GM19397 (cell line): ENCODE measurements around the gene TNNC2.

ENCODE experiments used
- ATAC-seq: cut with Tn5 transposase; IDR thresholded peaks from one replicate; pipeline ENCODE4 v1.9.1; 2021; ENCODE audit warnings: mild to moderate bottlenecking, moderate library complexity; ENCODE audit not compliant: unreplicated experiment

Gene TNNC2

GRCh38 chr20:45788351-45788750 lies 38.8 kb downstream of the TNNC2 start:
- ATAC-seq = no peak

- ATAC-seq = no peak
Observed at GRCh38 chr20:45783656-45784294, 43.3 kb downstream of the TNNC2 start.

- no peak for ATAC-seq
Observed at GRCh38 chr20:45782890-45783289, 44.2 kb downstream of the TNNC2 start.

- no peak for ATAC-seq
Observed at GRCh38 chr20:45781391-45781931, 45.7 kb downstream of the TNNC2 start.

- no peak for ATAC-seq
Observed at GRCh38 chr20:45780159-45780558, 47.0 kb downstream of the TNNC2 start.

- ATAC-seq = no peak
Observed at GRCh38 chr20:45779011-45779915, 47.8 kb downstream of the TNNC2 start.

GRCh38 chr20:45776931-45777330 lies 50.2 kb downstream of the TNNC2 start:
- no peak for ATAC-seq

GRCh38 chr20:45775411-45775810 lies 51.7 kb downstream of the TNNC2 start:
- no peak for ATAC-seq

GRCh38 chr20:45774945-45775344 lies 52.2 kb downstream of the TNNC2 start:
- ATAC-seq = no peak
